ENCODE results near the gene MYO15A.

Gene MYO15A

GRCh38 chr17:18158022-18158600 lies 49.6 kb downstream of the MYO15A start:
- DNase-seq (ENCODE audit: low spot score), result peak; percentile 91

GRCh38 chr17:18159551-18160120 lies 51.1 kb downstream of the MYO15A start:
- peak; percentile 44 for DNase-seq (ENCODE audit: low spot score)

DNA sequence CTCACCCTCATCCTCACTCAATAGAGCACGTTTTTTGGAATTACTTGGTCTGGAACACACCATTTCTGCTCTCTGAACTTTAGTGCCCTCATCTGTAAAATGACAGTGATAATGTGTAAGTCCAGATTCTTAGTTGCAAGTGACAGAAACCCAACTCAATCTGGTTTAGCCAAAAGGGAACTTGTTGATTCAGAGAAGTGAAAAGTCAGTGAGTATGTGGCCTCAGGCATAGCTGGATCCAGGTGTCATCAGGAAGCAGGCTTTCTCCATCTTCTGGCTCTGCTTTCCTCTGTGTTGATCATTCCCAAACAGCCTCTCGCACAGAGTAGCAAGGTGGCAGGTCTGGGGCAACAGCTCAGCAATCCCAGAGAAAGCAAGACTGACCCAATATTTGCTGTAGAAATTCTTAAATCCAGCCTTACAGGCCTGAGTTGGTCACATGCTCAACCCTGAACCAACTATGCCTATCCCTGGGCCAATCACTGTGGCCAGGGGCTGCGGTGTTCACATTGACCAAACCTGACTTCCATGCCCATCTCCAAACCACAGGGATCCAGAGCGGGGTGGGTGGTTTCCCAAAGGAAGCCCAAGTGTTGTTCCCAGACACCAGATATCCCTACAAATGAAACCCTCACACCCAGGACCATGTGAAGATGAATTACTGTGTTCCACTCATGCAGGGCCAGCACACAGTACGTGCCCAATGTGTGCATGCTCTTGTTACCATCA lies 51.7 kb downstream of the MYO15A start:
- no peak for DNase-seq (ENCODE audit: low spot score)

- DNase-seq (ENCODE audit: low spot score), result no peak
These were observed 52.9 kb downstream of the MYO15A start for GRCh38 chr17:18161207-18162145.

DNA sequence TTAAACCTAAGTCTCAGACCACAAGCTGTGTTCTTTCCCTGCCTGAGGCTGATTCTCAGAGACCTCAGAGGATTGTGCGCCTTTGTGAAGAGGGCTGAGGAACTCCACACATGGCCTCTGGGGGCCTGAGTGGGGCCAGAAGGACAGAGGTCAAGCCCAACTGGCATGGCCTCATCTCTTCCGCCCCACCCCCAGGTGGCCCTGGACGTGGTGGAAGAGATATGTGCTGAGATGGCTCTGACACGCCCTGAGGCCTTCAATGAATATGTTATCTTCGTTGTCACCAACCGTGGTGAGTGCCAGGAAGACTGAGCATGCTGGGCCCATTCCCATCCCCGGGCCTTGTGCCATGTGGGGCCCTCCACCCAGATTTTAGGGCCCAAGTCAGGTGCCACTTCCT lies 55.0 kb downstream of the MYO15A start:
- DNase-seq (ENCODE audit: low spot score), result no peak

DNA sequence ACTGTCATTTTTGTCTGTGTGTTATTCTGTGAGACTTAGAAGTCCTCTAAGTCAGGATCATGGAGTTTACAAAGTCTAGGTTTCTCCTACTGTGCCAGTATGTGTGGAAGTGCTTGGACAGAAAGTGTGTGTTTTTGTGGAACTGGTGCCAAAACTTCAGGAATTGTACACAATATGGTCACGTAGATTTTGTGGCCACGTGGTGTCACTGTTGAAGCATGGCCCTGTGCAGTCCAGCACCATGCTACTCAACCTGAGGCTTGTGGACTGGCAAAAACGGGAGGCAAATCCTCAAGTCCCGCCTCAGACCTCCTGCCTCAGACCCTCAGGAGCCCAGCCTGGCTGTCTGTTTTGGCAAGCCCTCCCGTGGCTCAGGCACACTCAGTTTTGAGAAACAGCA lies 58.3 kb downstream of the MYO15A start:
- DNase-seq (ENCODE audit: low spot score), result no peak

DNA sequence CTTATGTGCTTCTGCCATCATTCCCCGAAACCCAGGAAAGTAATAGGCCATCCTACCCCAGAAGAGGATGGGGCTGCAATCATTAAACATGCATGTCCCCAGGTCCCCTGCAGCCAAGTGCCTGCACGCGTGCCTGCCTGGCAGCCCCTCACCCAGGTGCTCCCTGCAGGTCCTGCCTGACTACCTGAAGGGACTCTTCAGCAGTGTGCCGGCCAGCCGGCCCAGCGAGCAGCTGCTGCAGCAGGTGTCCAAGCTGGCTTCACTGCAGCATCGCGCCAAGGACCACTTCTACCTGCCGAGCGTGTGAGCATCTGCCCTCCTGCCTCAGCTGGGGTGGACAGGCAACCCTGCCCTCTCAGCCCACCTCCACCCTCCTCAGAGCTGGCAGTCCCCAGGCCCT lies 58.9 kb downstream of the MYO15A start:
- DNase-seq (ENCODE audit: low spot score), result no peak

GRCh38 chr17:18172531-18173278 lies 64.1 kb downstream of the MYO15A start:
- no peak for DNase-seq (ENCODE audit: low spot score)

DNA sequence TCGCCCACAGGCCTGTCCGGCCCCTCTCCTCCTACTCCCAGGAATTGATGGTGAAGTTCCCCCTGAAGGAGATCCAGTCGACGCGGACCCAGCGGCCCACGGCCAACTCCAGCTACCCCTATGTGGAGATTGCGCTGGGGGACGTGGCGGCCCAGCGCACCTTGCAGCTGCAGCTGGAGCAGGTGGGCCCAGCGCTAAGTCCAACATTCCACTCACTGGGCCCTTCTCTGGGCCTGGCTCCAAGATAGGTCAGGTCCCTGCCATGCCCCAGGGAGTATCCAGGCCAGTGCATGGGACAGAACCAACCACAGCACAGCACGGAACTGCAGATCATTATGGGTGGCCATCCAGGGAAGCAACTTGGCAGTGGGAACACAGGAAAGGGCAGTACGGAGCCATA lies 65.2 kb downstream of the MYO15A start:
- DNase-seq (ENCODE audit: low spot score), result no peak

DNA sequence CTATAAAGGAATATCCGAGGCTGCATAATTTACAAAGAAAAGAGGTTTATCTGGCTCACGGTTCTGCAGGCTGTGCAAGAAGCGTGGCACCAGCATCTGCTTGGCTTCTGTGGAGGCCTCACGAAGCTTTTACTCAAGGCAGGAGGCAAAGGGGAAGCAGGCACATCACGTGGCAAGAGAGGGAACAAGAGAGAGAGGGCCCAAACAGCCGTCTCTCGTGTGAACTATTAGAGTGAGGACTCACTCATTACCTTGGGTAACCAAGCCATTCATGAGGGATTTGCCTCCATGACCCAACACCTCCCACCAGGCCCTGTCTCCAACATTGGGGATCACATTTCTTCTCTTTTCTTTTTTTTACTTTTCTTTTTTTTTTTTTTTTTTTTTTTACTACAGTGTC lies 67.6 kb downstream of the MYO15A start:
- no peak for DNase-seq (ENCODE audit: low spot score)

- no peak for DNase-seq (ENCODE audit: low spot score)
These were observed 68.6 kb downstream of the MYO15A start for GRCh38 chr17:18177133-18177532.

GRCh38 chr17:18177722-18178121 lies 69.2 kb downstream of the MYO15A start:
- DNase-seq (ENCODE audit: low spot score), result no peak

GRCh38 chr17:18179196-18179595 lies 70.6 kb downstream of the MYO15A start:
- DNase-seq (ENCODE audit: low spot score), result no peak

DNA sequence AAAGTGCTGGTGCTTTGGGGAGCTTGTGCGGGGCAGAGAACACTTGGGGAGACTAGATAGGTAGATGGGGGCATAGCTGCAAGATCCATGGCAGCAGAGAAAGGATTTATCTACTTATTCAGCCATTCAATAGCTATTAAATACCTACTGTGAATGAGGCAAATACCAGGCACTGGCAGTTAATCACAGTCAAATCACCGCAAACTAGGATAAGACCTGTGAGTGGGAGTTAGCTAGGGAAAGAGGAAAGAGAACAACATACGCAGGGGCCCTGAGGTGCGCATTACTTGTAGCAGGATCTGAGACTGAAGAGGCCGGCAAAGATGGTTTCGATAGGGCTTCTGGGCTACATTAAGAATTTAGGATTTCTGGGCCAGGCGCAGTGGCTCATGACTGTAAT lies 71.2 kb downstream of the MYO15A start:
- DNase-seq (ENCODE audit: low spot score), result no peak

DNA sequence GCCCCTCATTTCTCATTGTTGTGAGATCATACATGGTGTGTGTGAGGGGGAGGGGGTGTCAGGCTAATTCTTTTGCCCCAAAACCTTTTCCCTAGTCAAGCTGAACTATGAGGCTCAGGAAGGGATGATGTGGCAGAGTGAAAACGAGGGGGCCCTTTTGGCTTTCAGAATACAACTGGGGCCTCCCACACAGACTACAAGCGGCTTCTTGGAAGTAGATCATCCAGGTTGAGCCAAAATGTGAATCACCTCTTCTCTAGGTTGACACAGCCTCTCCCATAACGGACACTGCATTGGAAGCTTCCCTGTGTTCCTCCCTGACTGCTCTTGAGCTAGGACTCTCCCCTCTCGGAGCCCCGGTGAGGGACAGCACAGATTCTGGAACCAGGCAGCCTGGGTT lies 72.8 kb downstream of the MYO15A start:
- DNase-seq (ENCODE audit: low spot score), result no peak

DNA sequence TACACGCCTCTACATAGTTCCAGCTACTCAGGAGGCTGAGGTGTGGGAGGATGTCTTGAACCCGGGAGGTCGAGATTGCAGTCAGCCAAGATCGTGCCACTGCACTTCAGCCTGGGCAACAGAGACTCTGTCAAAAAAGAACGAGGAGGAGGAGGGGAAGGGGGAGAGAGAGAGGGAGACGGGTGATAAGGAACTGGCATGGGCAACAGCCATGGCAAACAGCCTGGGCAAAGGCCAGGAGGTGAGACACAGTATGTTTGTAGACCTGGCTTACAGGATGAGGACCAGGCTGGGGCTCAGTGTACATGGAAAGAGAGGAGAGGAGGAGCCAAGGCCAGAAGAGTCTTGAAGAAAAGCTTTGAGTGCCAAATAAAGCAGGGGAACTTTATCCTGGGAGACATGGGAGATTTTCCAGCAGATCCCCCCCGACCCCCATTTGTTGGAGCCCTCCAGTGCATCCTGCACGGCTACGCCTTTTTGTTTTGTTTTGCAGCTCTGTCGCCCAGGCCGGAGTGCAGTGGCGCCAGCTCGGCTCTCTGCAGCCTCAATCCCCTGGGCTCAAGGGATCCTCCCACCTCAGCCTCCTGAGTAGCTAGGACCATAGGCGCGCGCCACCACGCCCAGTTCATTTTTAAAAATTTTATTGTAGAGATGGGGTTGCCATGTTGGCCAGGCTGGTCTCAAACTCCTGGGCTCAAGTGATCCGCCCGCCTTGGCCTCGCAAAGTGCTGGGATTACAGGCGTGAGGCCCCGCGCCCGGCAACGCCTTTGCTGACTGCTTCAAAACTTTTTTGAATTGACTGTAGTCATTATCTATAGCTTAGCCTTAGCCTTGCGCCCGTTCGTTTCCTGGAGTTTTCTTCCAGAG lies 73.8 kb downstream of the MYO15A start:
- no peak for DNase-seq (ENCODE audit: low spot score)

- DNase-seq (ENCODE audit: low spot score), result peak; percentile 88
These were observed 74.4 kb downstream of the MYO15A start for GRCh38 chr17:18182978-18183333.

DNA sequence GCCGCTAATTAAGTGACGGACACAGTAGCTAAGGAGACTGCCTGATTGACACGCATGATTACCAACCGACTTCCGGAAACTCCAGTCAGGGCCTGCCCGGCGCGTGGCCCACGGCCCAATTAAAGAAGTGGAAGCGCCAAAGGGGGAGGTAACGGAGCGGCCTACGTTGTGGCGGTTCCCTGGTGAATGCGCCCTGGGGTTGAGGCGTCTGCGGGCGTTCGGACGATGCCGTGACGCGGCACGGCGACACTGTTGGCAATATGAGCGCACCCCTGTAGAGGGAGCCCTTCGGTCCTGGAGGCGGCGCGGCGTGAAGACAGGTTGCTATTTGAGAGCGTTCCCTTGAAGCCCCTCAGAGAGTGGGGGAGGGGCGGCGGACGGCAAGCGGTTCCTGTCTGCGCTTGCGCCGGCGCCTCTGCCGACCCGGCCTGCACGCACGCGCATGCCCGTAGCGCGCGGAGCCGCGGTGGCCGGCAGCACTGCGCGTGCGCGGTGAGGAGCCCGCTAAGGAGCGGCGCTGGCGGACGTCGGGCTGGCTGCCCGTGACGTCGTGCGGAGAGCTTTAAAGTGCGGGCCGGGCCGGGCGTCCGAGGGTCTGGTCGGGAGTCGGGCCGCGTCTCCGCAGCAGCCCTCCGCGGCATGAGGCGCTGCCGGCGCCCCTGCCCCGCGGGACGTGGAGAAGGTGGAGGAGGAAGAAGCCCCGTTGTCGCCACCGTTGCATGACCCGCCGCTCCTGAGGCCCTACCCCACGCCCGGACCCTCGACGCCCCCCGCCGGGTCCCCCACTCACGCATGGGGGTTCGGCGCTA lies 75.0 kb downstream of the MYO15A start, which contains the start of gene ALKBH5:
Gene ALKBH5, plus strand, starts transcription at position 495 of the 809 bp plus-strand sequence. CDS start 416 bp downstream, outside the sequence.
- peak; percentile 100 for DNase-seq (ENCODE audit: low spot score)

DNA sequence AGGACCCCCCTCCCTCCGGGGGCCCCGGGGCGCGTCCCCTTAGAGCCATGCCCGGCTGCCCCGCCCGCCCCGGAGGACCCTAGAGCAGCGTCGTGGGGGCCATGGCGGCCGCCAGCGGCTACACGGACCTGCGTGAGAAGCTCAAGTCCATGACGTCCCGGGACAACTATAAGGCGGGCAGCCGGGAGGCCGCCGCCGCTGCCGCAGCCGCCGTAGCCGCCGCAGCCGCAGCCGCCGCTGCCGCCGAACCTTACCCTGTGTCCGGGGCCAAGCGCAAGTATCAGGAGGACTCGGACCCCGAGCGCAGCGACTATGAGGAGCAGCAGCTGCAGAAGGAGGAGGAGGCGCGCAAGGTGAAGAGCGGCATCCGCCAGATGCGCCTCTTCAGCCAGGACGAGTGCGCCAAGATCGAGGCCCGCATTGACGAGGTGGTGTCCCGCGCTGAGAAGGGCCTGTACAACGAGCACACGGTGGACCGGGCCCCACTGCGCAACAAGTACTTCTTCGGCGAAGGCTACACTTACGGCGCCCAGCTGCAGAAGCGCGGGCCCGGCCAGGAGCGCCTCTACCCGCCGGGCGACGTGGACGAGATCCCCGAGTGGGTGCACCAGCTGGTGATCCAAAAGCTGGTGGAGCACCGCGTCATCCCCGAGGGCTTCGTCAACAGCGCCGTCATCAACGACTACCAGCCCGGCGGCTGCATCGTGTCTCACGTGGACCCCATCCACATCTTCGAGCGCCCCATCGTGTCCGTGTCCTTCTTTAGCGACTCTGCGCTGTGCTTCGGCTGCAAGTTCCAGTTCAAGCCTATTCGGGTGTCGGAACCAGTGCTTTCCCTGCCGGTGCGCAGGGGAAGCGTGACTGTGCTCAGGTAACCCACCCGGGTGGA lies 75.8 kb downstream of the MYO15A start:
- no peak for DNase-seq (ENCODE audit: low spot score)

Measured in AG20443 (cell line).